HG03135 (cell line): Measurements from ENCODE around the gene P4HB.

Experiments used
- ATAC-seq: cut with Tn5 transposase; IDR thresholded peaks from one replicate; pipeline ENCODE4 v1.9.1; 2021; ENCODE audit warnings: mild to moderate bottlenecking, moderate library complexity; ENCODE audit not compliant: unreplicated experiment

P4HB gene

GRCh38 chr17:81898029-81898866 is 37.9 kb upstream of the P4HB start:
- ATAC-seq: no peak

GRCh38 chr17:81895400-81895799 is 35.1 kb upstream of the P4HB start:
- no peak for ATAC-seq

GRCh38 chr17:81891303-81891552 is 30.9 kb upstream of the P4HB start:
- ATAC-seq: no peak

- ATAC-seq: no peak
These were observed 30.3 kb upstream of the P4HB start for GRCh38 chr17:81890447-81891302.

- no peak for ATAC-seq
These were observed 29.3 kb upstream of the P4HB start for GRCh38 chr17:81889602-81890001.

GRCh38 chr17:81888988-81889595 is 28.8 kb upstream of the P4HB start:
- ATAC-seq: no peak

- ATAC-seq: no peak
These were observed 28.0 kb upstream of the P4HB start for GRCh38 chr17:81888105-81888987.

- no peak for ATAC-seq
These were observed 25.7 kb upstream of the P4HB start for GRCh38 chr17:81885869-81886548.

GRCh38 chr17:81885454-81885853 is 25.1 kb upstream of the P4HB start:
- ATAC-seq: no peak

- ATAC-seq: no peak
These were observed 24.6 kb upstream of the P4HB start for GRCh38 chr17:81884968-81885367.

- ATAC-seq: no peak
These were observed 24.2 kb upstream of the P4HB start for GRCh38 chr17:81884520-81884919.

- ATAC-seq: no peak
These were observed 18.8 kb upstream of the P4HB start for GRCh38 chr17:81879121-81879520.

GRCh38 chr17:81878294-81878693 is 18.0 kb upstream of the P4HB start:
- ATAC-seq: no peak

- no peak for ATAC-seq
These were observed 17.2 kb upstream of the P4HB start for GRCh38 chr17:81877569-81877968.

- ATAC-seq: peak; percentile 48
These were observed 11.3 kb upstream of the P4HB start for GRCh38 chr17:81871387-81872230.

GRCh38 chr17:81870981-81871386 is 10.6 kb upstream of the P4HB start, which contains the start of gene ARHGDIA:
Gene ARHGDIA (minus strand): TSS chr17:81871337. CDS start chr17:81869930, 1,407 bp downstream.
- peak; percentile 15 for ATAC-seq

GRCh38 chr17:81870131-81870980 is 10.0 kb upstream of the P4HB start:
- peak; percentile 18 for ATAC-seq
